Renal cortical epithelial cell (primary cell): ENCODE data around the gene ENTPD2. TPM values are rescaled to one million over a fixed set of nuclear protein-coding genes. Genes with fewer than 3 reads are reported as not detected.

ENCODE experiments used
- DNase-seq: peaks from one replicate; pipeline ENCODE4 v3.0.0-alpha.2; 2011; ENCODE audit warnings: low read depth
- total RNA-seq: library from RNA; depleted of rRNA; stranded (reverse); fragments of >200 nt; gene quantifications from 2 replicates; pipeline ENCODE4 v1.2.3, GENCODE V29; 2014

The ENTPD2 gene
- total RNA-seq, 1 donor from 2014 or later = 0.35 TPM

DNA sequence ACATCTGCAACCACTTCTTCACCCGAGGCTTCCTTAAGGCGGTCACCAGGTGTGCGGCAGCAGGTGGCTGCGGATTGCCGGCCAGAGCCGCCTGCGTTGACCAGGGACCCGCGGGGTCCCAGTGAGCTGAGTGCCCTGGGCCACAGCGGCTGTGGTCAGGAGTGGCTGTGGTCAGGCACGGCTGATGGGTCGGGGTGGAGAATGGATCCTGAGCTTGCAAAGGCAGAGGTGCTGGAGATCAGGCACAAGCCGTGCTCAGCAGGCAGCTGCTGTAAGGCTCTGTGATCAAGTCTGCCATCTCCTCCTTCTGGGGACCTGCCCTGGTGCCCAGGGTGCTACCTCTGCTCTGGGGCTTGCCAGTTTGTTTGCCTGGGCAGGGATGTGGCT lies 25.5 kb upstream of the ENTPD2 start:
- DNase-seq = no peak

DNA sequence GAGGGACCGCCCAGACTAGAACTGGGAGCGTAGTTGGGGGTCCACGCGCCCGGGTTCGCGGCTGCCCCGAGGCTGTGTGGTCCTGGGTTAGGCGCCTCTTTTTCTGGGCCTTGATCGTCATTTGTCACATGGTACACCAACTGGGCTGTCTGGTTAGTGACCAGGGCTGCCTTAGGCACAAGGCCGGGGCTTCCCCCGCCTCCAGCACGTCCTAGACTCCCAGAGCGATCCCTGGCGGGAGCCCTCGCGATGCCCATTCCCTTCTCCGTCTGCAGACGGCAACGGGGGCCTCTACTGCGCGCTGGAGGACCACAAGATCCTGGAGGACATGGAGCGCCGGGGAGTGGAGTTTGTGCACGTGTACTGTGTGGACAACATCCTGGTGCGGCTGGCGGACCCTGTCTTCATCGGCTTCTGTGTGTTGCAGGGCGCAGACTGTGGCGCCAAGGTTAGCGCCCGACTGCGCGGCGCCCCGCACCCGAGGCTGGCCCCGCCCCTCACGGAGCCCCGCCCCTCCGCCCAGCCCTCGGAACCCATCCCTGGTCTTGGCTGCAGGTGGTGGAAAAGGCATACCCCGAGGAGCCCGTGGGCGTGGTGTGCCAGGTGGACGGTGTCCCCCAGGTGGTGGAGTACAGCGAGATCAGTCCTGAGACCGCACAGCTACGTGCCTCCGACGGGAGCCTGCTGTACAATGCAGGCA lies 25.0 kb upstream of the ENTPD2 start:
- no peak for DNase-seq

DNA sequence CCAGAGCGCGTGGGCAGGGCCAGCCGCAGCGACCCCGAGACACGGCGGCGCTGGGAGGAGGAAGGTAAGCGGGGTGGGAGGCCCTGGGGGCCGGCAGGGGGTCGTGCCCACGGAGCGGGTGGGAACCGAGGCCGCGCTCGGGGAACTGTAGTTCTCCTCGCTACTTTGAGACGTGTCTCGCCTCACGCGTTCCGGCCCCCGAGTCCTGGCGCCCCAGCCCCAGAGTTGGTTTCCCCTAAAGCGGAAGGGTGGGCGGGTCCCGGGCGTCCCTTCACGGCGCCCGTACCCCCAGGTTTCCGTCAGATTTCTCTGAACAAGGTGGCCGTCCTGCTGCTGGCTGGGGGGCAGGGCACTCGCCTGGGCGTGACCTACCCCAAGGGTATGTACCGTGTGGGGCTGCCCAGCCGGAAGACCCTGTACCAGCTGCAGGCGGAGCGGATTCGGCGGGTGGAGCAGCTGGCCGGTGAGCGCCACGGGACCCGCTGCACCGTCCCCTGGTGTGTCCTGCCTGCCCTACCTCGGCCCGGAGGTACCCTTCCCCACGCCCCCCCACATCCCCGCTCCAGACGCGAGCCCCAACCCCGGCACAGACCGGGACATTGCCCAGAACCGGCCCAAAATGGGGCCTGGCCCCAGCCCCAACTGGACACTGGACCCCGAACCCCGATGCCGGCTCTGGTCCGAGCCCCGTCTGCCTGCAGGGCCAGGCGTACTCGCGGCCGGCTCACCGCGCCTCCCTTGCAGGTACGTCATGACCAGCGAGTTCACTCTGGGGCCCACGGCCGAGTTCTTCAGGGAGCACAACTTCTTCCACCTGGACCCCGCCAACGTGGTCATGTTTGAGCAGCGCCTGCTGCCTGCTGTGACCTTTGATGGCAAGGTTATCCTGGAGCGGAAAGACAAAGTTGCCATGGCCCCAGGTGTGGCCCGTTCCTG lies 24.2 kb upstream of the ENTPD2 start:
- no peak for DNase-seq

DNA sequence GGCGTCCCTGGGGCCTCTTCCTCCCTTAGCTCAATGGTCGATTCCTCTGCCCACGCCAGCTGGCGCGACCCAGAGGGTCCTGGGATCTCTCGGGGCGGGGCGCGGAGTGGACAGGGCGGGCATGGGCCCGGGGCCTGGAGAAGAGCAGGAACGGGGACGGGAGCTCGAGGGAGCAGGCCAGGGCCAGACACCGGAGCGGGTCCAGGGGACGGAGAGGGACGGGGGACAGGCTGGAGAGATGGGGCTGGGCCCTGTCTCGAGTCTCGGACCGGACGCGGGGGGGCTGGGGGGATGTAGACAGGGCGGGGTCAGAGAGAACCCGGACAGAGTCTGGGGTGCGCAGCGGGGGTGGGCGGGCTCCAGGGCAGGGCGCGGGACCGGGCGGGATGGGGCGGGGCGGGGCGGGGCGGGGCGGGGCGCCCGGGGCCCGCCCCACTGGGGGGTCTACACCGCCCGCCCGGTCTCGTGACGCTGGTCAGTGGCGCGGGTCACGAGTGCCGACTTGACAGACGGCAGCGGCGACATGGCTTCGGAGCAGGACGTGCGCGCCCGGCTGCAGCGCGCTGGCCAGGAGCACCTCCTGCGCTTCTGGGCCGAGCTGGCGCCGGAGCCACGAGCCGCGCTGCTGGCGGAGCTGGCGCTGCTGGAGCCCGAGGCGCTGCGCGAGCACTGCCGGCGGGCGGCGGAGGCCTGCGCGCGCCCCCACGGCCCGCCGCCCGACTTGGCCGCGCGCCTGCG lies 23.3 kb upstream of the ENTPD2 start, which contains the start of gene UAP1L1:
Gene UAP1L1 (plus strand): TSS at position 508 of the 738 bp plus-strand sequence. CDS start 16 bp downstream, at position 524.
- DNase-seq = no peak

DNA sequence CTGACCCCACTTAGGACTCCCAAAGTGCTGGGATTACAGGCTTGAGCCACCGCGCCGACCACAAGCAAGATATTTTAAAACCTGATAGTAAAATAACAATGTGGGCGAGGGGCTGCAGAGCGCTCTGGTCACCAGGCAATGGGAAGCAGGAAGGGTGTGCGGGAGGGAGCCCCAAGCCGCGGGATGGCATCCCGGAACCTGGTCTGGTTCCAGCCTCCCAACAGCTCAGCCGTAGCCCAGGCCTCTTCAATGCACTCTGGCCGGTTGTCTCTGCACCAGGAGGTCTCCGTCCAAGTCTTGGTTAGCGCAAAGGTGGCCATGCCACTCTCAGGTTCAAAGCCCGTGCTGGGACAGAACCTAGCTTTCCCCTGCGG lies 22.8 kb upstream of the ENTPD2 start:
- no peak for DNase-seq

DNA sequence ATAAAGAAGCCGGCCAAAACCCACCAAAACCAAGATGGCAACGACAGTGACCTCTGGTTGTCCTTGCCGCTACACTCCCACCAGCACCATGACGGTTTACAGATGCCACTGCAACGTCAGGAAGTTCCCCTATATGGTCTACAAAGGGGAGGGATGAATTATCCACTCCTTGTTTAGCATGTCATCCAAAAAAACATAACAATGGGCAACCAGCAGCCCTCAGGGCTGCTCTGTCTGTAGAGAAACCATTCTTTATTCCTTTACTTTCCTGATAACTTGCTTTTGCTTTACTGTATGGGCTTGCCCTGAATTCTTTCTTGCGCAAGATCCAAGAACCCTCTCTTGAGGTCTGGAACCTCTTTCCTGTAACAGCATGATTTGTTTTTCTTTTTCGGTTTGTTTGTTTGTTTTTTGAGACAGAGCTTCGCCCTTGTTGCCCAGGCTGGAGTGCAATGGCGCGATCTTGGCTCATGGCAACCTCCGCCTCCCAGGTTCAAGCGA lies 21.5 kb upstream of the ENTPD2 start:
- no peak for DNase-seq

DNA sequence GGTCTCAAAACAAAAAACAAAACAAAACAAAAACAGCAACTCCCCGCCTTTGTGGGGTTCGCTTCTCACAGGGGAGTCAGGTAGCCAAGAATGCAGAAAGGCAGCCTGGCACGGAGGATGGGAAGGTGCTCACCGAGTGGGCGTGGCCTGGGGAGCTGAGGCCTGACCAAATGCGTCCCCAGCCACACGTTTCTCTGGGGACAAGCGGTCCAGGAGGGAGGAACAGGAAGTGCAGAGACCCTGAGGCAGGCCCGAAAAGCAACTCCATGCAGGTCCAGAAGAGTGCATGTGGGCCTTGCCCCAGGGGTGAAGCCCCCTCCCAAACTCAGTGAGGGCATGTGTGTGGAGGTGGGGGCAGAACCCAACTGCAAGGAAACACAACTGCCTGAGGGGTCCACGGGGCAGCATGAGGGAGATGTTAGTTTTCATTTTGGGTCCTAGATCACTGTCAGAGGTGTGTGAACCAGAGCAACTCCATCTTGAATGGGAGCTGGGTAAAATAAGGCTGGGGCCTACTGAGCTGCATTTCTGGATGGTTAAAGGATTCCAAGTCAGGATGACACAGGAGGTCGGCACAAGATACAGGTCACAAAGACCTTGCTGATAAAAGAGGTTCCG lies 20.9 kb upstream of the ENTPD2 start:
- no peak for DNase-seq

DNA sequence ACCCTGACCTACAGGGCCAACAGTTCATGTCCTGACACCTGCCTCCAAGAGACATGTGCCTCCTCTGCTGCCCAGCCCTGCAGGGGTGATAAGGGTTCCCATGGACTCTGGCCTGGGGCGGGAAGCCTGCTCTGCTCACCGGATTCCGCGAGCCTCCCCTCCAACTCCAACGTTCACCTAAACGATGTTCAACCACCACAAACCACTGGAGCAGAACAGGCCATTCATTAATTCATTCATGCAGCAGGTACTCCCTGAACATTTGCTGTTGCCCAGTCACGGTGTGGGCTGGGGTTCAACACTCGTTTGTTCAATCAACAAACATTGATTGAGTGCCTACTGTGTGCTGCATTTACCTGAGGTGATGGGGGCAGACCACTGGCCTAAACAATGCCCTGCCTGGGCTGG lies 20.1 kb upstream of the ENTPD2 start:
- DNase-seq = no peak

DNA sequence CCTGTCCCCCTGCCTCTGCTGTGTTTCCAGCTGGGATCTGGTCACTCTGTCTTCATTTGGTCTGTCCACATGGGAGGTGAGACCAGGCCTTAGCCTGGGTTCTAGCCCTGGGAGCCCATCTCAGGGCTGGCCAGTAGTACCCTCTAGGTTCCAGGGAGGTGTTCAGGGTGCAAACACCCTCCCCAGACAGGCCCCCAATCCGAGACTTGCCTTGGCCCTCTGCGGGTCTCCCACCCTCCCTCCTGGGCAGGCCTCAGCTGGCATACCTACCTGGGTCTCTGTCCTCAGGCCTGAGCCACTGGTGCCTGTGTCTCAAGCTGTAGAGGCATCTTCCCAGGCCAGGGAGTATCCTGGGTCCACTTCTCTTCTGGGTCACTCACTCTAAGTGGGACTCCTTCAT lies 17.4 kb upstream of the ENTPD2 start:
- DNase-seq = no peak

DNA sequence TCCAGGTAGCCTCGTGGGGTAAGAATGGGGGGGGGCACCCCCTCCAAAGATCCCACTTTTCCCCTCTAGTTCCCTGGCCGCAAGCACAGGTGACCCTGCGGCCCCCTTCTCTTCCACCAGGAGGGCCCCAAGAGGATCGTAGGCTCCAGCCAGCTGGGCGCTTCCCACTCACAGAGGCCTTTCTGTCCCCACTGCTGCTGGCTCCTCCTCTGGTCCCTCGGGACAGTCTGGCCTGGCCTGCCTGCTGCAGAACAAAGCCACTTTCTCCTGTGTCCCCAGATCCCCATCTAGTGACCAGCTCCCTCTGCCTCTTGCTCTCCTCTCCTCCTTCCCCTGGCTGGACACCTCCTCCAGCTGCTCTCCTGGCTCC lies 17.0 kb upstream of the ENTPD2 start:
- no peak for DNase-seq

DNA sequence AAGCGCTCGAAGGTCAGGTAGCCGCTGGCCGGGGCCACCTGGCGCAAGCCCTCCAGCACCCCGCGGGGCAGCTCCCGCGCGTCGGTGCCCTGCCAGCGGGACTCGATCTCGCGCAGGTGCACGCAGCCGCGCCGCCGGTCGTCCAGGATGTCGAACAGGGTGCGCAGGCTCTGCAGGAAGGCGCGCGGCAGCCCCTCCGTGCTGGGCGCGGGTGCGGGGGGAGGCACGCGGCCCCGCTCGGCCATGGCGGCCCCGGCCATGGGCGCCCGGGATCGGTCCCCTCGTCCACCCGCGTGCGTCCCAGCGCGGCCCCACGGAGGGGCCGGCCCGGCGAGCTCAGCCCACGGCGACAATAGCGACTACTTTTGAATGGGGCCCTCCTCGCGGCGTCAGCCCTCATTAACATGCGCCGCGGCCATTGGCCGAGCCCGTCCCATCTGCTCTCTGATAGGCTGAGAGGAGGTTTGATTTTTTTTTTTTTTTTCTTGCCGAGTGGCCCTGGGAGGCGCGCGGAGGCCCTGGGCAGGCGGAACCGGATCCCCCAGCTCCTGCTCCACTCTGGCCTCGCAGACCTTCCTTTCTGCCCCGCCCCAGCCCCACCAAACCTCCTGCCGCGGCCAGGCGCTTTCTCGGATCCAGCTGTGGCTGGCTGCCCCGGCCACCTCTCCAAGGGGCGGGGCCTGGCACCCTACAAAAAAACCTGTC lies 16.5 kb upstream of the ENTPD2 start, which contains the start of gene SAPCD2:
Gene SAPCD2 (minus strand): TSS at position 357 of the 705 bp plus-strand sequence. CDS start 97 bp downstream, at position 260.
- DNase-seq = peak; percentile 67

DNA sequence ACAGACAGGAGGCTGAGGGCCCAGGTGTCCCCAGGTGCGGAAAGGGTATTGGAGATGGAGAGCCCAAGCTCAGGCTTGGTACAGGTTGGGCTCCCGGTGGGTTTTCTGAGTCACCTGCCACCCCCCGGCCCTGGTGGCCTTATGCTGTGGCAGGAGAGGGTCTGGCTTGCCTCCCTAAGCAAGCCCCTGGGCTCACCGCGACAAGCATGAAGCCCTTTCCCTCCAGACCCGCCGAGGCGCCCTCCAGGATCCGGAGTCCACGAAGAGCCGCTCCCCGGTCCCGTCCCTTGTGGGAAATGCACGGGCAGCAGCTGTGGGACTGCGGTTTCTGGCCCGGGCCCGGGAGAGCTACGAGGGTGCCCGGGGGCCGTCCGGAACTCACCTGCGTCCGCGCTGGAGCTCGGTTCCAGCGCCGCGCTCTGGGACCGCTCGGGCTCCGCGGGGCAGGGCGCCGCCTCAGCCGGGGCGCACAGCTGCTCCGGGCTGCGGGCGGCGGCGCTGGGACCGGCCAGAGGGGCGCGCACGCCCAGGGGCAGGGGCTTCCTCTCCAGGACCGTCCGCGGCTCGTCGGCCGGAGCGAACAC lies 15.7 kb upstream of the ENTPD2 start:
- no peak for DNase-seq

DNA sequence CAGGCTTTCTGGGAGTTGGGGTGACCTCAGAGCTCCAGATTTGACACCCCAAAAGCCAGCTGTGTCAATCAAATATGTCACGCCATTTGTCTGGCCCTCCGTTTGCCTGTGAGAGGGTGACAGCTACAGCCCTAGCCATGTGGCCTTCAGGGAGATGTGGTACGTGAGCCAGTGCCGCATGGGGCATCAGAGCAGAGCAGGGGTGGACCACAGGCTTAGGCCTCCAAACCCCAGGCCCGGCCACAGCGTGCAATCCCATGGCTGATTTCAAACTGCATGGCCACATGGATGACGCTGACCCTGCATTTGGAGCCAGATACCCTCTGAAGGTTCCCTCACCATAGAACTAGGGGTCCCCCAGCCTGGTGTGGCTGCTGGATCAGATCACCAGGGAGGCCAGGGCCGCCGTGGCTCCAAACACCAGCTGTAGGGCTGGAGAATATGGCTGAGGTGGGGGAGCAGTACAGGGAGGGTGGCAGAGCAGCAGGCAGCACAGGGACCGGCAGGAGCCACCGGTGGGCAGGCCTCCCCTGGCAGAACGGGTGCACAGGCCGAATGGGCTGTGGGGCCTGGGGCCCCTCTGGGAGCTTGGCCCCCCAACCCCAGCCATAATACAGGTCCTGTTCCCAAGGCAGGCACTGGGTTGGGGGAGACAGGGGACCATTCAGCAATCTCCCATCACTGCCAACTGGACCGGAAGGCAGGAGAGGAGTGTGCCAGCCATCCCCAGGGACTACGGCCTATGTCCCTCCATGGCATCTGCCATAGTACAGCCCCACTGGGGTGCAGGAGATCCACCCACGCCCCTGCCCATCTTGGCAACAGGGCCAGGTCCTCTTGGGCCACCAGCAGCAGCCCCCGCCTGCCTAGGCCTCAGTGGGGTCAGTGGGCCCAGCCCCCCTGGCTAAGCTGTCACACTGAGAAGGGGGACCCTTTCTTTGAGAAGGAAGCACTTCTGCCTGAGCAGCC lies 15.0 kb upstream of the ENTPD2 start:
- DNase-seq = no peak

DNA sequence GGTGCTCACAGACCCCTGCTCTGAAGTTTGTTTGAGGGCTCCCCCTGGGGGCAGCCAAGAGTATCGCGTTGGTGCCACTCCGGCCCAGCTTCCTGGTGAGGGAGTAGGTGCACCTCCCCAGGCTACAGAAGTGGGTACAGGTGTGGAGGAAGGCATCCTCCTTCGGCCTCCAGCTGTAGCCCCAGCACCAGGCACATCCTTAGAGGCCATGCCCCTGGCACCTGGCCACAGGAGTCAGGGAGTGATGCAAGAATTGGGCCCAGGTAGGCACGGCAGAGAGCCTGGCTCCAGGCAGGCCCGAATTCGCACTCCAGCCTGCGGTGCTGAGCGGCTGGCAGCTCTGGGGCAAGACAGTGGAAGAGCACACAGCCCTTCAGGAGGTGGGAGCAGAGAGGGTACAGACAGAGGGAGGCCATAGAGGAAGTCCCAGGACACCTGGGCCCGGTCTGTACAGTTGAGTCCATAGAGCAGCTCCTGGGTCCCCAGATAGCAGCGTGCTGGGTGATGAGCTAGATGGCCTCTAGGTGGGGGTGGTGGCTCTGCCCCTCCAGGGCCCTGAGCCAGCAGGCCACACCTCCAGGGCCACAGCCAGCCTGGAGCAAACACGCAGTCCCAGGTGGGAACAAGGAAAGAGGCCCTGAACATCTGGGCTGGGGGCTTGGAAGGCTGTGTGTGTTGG lies 14.1 kb upstream of the ENTPD2 start:
- DNase-seq = peak; percentile 60

DNA sequence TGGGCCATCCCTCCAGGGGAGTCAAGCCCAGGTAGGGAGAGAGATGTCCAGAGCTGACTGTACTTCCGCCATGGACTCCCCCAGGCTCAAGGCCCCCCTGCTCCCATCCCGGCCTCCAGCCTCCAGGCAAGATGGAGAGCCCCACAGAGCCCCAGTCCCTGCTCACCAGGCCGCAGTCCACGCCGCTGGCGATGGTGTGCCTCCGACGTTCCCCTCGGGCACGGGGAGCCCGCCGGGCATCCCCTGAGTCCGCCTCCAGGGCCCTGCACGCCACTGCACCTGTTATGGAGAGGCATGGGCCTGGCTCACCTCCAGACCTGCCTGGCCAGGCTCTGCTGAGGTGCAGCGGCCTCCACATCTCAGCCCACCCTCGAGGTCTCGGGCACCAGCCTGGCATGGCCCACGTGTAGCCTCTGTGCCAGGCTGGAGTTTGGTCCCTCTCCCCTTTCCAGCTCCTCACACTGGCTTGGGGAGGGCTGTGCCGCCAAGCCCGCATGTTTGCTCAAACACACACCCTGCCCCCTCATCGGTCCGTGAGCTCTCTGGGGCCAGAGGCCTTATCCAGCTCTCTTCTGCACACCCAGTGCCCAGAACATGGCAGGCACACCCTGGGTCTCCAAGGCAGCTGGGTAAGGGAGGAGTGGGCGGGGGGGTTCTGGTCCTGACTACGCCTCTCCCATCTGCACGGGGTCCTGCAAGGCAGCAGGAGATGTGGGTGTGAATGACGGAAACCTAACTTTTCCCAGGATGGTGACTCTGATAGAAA lies 12.4 kb upstream of the ENTPD2 start:
- DNase-seq = no peak

DNA sequence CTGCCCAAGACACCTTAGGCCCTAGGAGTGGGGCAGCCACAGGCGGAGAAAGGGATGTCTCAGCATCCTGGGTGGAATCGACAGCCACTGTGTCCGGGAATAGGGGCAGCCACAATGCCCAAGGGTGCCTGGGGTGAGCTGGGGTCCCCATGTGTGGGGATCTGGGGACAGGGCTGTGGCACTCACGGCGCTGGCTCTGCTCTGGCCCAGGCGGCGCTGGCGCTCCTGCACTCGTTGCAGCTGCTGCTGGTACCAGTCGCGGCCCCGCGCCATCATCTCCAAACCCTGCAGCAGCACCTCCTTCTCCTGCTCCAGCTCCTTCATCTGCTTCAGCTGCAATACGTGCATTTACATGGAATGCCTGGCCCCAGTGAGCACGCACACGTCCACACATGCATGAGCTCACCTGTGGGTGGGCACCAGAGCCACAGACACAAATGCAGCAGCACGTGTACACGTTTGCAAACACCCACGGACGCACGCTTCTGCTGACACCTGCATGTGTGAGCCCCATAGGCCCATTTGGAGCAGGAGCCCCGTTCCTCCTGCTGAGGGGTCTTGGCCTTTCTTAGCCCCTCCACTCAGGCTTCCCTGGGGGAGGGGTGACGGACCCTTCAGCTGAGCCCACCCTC lies 11.6 kb upstream of the ENTPD2 start:
- no peak for DNase-seq

DNA sequence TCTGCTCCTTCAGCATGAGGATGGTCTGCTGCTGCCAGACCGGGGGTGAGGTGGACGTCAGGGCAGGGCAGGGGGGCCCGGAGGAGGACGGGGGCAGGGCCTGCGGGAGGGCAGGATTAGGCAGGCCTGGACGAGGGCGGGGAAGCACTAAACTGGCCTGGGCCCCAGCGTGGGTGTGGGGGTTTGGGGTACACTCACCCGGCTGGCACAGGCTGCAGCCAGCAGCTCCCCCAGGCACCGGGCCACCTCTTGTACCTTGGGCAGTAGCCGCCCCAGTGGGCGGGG lies 11.0 kb upstream of the ENTPD2 start:
- DNase-seq = no peak
